Subcutaneous abdominal adipose tissue (tissue), 5 donors: ENCODE measurements around the gene RBFOX1.

ENCODE experiments used
- H3K27ac ChIP-seq: one replicate; pipeline ENCODE4 v1.7.0; 2013; ENCODE audit warnings: low read depth, mild to moderate bottlenecking, inconsistent platforms, low read length, moderate library complexity
- H3K27me3 ChIP-seq, 5 donors: one replicate each; pipeline ENCODE4 v1.7.0; 2013; ENCODE audit warnings: low read length in 5 of 5, inconsistent platforms in 1 of 5; ENCODE audit not compliant: control insufficient read depth in 5 of 5, insufficient read depth in 4 of 5
- H3K36me3 ChIP-seq, 5 donors: one replicate each; pipeline ENCODE4 v1.7.0; 2013; ENCODE audit warnings: low read length in 5 of 5; ENCODE audit not compliant: control insufficient read depth in 5 of 5, insufficient read depth in 5 of 5
- H3K4me1 ChIP-seq, 5 donors: one replicate each; pipeline ENCODE4 v1.7.0; 2013; ENCODE audit warnings: low read length in 5 of 5, mild to moderate bottlenecking in 3 of 5, moderate library complexity in 1 of 5; ENCODE audit not compliant: control insufficient read depth in 5 of 5, insufficient read depth in 5 of 5
- H3K4me3 ChIP-seq, 5 donors: one replicate each; pipeline ENCODE4 v1.7.0; 2013; ENCODE audit warnings: low read length in 5 of 5, low read depth in 1 of 5
- H3K9ac ChIP-seq, 5 donors: one replicate each; pipeline ENCODE4 v1.7.0; 2013; ENCODE audit warnings: low read length in 5 of 5, mild to moderate bottlenecking in 4 of 5, moderate library complexity in 3 of 5
- H3K9me3 ChIP-seq, 5 donors: one replicate each; pipeline ENCODE4 v1.7.0; 2013; ENCODE audit warnings: low read length in 5 of 5; ENCODE audit not compliant: control insufficient read depth in 5 of 5
- donor health status: healthy.
- donor health status: healthy.
- donor health status: healthy.
- donor health status: healthy.
- donor health status: healthy.

RBFOX1 gene

GRCh38 chr16:7651803-7652570, 319.3 kb downstream of the RBFOX1 start:
- Histone ChIP-seq H3K27ac (no peak overlapping the region), H3K9me3 (no peaks in the 10 kb centered on the region), H3K4me1 (no peaks in the 10 kb centered on the region), H3K36me3 (no peaks in the 10 kb centered on the region), H3K4me3 (no peak overlapping the region), H3K9ac (no peak overlapping the region), H3K27me3 (peaks cover 0 to 5% (median 0%) of the 10 kb centered on the region in 5 donors)

- H3K4me1 ChIP-seq = no peaks in the 10 kb centered on the region
- H3K9me3 ChIP-seq = no peaks in the 10 kb centered on the region
- H3K36me3 ChIP-seq = no peaks in the 10 kb centered on the region
- H3K27ac ChIP-seq = no peak overlapping the region
- peaks cover 0 to 7% (median 0%) of the 10 kb centered on the region in 5 donors for H3K27me3 ChIP-seq
- no peak overlapping the region for H3K9ac ChIP-seq
- H3K4me3 ChIP-seq = no peak overlapping the region
These were observed 321.3 kb downstream of the RBFOX1 start for GRCh38 chr16:7653746-7654461.

DNA sequence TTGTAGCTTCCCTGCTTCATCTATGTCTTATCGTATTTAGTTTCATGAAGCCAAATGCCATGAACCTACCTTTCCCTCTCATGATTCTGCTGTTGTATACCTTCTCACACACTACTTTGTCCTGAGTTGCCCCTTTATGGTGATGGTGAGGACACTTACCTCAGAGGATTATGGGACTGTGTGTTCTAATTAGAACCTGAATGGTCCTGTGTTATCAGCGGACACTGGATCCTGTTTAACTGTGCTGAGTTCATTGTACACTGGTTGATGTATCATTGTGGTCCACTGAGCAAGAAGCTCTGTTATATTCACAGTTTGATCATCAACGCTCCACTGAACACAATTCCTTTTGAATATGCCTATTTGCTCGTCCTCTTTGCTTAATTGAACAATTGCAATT, 343.0 kb downstream of the RBFOX1 start:
- Histone ChIP-seq H3K4me3 (no peak overlapping the region), H3K27ac (no peak overlapping the region), H3K4me1 (no peaks in the 10 kb centered on the region), H3K9ac (no peak overlapping the region), H3K9me3 (peaks cover 0 to 4% (median 0%) of the 10 kb centered on the region in 5 donors), H3K36me3 (no peaks in the 10 kb centered on the region), H3K27me3 (no peaks in the 10 kb centered on the region)

DNA sequence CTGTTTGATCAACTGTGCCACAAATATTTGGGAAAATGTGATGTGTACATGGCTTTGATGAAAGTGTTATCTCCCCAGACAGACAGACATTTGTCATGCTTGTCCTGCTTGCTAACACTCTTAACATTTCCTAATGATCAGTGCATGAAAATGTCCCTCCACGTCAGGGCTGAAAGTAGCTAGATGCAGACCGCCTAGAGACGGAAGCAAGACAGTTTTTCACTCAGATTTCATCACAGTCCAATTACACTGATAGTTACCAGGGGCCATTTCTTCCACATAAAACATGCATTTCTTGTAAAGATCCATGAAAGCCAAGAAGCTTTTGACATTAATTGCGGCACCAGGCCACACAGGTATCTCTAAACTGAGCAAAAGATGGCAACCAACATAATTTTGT, 347.7 kb downstream of the RBFOX1 start:
- H3K9me3 ChIP-seq = peaks cover 0 to 4% (median 0%) of the 10 kb centered on the region in 5 donors

DNA sequence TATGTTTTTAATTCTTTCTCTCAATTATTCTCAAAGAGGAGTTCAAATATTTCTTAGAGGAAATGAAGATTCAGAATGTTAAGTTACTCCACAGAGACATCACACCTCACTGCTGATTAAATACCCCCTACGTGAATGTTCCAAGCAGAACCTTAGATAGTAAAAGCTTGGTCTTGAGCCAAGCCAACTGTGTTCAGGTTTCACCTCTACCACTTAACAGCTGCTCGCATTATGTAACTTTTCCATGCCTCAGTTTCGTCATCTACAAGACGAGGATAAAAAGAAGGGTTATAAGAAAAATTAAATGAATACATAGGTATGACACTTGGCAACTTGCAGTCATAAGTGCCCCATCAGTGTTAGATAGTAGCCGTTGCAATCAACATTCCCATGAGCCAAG, 356.2 kb downstream of the RBFOX1 start:
- Histone ChIP-seq H3K27me3 (no peaks in the 10 kb centered on the region), H3K27ac (no peak overlapping the region), H3K4me3 (no peak overlapping the region), H3K9ac (no peak overlapping the region), H3K4me1 (no peaks in the 10 kb centered on the region), H3K36me3 (no peaks in the 10 kb centered on the region), H3K9me3 (no peaks in the 10 kb centered on the region)

More for the DNA sequence above, 347.7 kb downstream of the RBFOX1 start:
- no peaks in the 10 kb centered on the region for H3K27me3 ChIP-seq
- no peak overlapping the region for H3K9ac ChIP-seq
- no peaks in the 10 kb centered on the region for H3K36me3 ChIP-seq
- no peak overlapping the region for H3K4me3 ChIP-seq
- no peak overlapping the region for H3K27ac ChIP-seq
- H3K4me1 ChIP-seq = no peaks in the 10 kb centered on the region

DNA sequence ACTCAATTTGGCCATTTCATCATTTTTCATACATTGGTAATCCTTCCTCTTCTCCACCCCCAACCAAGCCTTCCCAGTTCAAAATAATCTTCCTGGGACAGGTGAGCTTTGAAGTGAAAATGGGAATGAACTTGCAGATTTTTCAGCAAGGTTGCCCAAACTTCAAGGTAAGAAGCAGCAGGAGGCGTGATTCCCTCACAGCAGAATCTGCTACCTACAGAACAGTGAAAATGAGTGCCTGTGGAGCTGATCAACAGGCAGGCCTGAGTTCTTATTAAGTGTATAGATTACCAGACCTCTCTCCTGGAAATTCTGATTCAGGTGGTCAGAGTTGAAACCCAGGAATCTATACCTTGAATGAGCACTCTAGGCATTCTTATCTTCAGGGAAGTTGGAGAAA, 356.6 kb downstream of the RBFOX1 start:
- Histone ChIP-seq H3K9ac (no peak overlapping the region), H3K9me3 (no peaks in the 10 kb centered on the region), H3K27ac (no peak overlapping the region), H3K36me3 (no peaks in the 10 kb centered on the region), H3K4me3 (no peak overlapping the region), H3K27me3 (no peaks in the 10 kb centered on the region), H3K4me1 (no peaks in the 10 kb centered on the region)

DNA sequence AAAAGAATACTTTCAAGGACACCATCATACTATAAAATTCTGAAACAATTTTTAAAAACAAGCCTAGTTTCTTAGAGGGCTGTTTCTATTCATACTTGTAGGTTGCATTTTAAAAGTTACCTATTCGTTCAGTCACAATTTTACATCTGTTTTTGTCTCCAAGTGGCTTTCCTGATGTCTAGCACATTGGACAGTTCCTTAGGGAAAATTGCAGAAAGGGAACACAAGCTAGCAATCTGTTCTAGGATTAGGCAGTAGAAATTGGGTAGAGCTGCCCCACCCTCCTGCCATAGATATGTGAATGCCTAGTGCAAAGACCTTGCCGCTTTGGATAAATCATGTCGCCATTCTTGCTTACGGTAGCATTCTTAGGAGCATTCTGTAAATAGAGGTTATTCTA, 358.9 kb downstream of the RBFOX1 start:
- H3K4me1 ChIP-seq = no peaks in the 10 kb centered on the region
- no peaks in the 10 kb centered on the region for H3K9me3 ChIP-seq
- H3K4me3 ChIP-seq = no peak overlapping the region
- no peak overlapping the region for H3K9ac ChIP-seq
- H3K36me3 ChIP-seq = no peaks in the 10 kb centered on the region
- no peaks in the 10 kb centered on the region for H3K27me3 ChIP-seq
- H3K27ac ChIP-seq = no peak overlapping the region

DNA sequence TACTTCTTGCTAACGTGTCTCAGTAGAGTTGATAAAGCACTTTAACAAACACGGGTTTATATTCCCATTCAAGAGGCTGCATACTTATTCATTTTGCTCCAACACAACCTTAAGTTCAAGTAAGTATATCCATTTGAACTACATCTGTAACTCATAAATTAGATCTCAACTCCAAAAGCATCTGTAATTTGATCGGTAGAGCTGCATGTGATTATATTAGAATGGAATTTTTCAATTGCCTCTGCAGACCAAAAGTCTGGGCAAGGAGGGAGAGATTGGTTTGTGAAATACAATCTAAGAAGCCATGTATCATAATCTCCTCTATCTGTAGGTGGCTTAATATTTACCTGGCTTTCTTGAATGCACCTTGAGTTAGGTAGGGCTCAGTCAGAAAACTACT, 371.0 kb downstream of the RBFOX1 start:
- no peaks in the 10 kb centered on the region for H3K36me3 ChIP-seq
- H3K4me3 ChIP-seq = no peak overlapping the region
- H3K9me3 ChIP-seq = peaks cover 0 to 7% (median 3%) of the 10 kb centered on the region in 5 donors
- no peaks in the 10 kb centered on the region for H3K4me1 ChIP-seq
- H3K9ac ChIP-seq = no peak overlapping the region
- H3K27ac ChIP-seq = no peak overlapping the region
- no peaks in the 10 kb centered on the region for H3K27me3 ChIP-seq

DNA sequence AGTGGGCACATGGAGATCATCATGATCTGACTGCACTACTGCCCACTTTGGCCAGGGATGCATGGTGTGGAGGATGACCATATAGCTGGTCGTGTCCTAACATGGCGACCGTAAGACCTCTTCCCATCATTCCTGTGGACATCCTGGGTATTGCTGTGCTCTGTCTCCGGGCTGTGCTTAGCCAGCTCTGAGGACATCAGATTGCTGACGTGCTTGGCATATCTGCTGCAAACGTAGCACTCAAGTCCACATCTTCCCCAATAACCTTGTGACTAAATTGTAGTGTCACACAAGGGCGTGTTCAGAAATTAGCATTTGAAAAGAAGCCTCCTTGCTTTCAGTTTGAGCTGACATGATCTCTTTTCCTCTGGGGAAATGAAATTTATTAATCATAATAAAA, 373.2 kb downstream of the RBFOX1 start:
- Histone ChIP-seq H3K9me3 (peaks cover 0 to 14% (median 6%) of the 10 kb centered on the region in 5 donors), H3K36me3 (no peaks in the 10 kb centered on the region), H3K4me3 (no peak overlapping the region), H3K9ac (no peak overlapping the region), H3K27ac (no peak overlapping the region), H3K4me1 (no peaks in the 10 kb centered on the region), H3K27me3 (no peaks in the 10 kb centered on the region)

- Histone ChIP-seq H3K27ac (no peak overlapping the region), H3K9ac (no peak overlapping the region), H3K4me1 (no peaks in the 10 kb centered on the region), H3K9me3 (peaks cover 0 to 14% (median 6%) of the 10 kb centered on the region in 5 donors), H3K27me3 (no peaks in the 10 kb centered on the region), H3K36me3 (no peaks in the 10 kb centered on the region), H3K4me3 (no peak overlapping the region)
These were observed 376.5 kb downstream of the RBFOX1 start for GRCh38 chr16:7709186-7709585.
